Skin of body (tissue), 2 donors: ENCODE results near the gene CHEK1. TPM values are rescaled to one million over a fixed set of nuclear protein-coding genes. Genes with fewer than 3 reads are reported as not detected.

Experiments
- DNase-seq: peaks from one replicate; lab custom pipeline; 2025; lab: John Stamatoyannopoulos, UW
- total RNA-seq: library from RNA; depleted of rRNA; stranded (reverse); fragments of >200 nt; gene quantifications from one replicate; pipeline ENCODE4 v1.2.3, GENCODE V29; 2014

CHEK1 gene
- total RNA-seq, 1 donor from 2014 or later: 16.6 TPM

DNA sequence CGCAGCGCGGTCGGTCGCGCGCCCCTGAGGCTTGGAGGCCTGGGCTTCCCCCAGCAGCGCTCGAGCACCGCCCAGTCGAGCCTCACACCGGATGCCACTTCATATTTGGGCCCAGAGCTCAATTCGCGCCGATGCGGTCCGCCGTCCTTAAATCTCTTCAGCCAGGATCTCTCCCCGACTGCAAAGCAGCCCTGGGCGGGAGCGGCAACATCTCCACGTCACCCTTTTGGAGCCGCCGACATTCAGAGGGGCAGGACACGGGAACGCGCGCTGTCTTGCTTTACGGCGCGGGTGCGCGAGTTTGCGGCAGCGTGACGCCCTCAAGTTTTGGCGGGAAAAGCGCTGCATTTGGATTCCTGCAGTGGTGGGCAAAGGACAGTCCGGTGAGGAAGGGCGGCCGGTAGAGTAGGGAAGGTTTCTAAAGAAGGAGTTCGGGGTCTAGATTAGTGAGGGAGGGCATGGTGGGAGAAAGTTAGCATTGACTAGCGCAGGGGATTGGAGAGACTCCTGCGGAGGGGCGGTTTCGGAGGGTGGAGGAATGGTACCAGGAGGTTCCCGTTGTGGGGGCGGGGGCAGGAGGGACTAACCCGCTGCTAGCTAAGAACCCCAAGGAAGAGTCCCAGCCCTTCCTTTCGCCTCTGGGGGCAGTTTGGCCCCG lies 796 bp downstream of the CHEK1 start:
- DNase-seq: peak; percentile 94

DNA sequence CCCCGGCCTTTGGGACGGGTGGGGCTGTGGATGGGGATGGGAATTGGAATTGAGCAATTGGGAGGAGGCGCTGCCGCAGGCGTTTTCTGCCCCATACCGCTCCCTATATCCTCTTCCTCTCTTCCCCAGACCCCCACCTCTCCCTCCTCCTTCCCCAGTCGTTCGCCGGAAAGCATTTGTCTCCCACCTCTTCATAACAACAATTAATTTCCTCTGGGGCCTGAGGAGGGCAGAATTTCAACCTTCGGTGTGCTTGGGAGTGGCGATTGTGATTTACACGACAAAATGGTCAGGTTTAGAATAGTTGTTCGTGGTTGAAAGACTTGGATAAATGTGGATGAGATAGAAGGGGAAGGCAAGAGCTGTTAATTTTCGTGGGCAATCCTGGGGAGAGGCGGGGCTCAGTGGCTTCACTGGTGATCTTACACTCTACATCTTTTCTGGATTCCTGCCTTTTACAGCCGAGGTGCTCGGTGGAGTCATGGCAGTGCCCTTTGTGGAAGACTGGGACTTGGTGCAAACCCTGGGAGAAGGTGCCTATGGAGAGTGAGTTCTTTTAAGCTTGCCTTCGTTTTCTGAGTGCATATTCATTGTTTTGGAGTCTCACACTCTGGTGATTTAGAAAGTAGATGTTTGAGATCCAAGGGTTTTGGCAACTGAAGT lies 1.5 kb downstream of the CHEK1 start:
- no peak for DNase-seq

DNA sequence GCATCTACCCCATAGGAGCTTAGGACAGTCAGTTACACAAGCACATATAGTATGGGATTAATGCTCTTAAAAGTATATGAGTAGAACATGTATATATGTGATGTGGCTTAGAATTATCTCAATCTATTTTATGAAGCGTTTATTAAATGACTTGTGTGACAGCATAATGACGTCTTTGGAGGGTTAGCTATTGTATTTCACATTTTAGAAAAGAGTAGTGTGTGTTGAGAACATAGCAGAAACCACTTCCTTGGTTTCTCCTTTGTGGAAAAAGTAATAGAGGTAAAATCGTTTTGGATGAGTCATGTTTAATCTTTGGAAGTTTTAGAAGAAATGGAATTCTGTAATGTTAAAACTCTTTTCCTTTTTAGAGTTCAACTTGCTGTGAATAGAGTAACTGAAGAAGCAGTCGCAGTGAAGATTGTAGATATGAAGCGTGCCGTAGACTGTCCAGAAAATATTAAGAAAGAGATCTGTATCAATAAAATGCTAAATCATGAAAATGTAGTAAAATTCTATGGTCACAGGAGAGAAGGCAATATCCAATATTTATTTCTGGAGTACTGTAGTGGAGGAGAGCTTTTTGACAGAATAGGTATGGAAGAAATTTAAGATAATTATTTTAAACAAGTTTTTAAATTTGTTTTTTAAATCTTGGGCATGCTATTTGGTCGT lies 2.4 kb downstream of the CHEK1 start:
- no peak for DNase-seq

DNA sequence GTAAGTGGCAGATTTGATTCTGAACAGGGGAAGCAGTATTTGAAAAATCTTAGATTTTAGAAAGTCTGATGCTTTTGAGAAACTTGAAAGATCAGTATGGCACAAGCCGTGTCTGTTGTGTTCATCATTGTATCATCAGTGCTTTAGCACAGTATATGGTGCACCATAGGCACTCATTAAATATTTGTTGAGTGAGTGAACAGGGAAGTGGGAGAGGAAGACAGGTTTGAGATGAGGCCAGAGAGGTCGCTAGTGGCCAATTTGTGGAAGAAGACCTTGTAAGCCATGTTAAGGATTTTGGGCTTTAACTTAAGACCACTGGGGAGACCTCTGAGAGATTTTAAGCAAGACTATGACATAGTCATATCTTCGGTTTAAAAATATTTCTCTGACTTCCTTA lies 12.9 kb downstream of the CHEK1 start:
- no peak for DNase-seq

DNA sequence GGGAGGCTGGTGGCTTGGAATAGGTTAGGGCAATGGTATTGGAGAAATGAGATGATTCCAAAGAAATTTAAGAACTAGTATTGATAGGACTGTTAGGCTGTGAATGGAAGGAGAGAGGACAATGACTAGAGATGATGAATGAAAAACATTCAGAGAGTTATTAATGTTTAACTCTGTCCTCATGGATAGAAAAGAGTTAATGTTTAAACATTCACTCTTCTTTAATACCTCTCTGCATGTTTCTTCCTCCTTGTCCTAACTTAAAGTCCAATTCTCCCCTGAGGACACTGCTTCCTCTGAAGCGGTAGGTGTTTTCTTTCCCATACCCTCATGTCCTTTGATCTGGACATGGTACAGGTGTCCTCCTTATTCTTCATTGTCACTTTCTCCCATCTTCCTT lies 13.4 kb downstream of the CHEK1 start:
- no peak for DNase-seq

DNA sequence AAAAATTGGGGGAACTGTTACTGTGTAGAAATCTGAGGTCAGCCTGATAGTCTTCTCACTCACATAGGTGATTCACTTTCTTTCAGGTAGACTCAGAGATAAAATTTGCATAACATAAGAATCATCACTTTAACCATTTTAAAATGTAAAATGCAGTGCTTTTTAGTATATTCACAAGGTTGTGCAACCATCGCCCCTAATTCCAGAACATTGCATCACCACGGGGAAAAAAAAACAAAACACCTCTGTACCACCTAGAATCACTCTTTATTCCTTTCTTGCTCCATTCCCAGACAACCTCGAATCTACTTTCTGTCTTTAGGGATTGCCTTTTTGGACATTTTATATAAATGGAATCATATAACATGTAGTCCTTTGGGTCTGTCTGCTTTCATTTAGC lies 20.9 kb downstream of the CHEK1 start:
- no peak for DNase-seq

DNA sequence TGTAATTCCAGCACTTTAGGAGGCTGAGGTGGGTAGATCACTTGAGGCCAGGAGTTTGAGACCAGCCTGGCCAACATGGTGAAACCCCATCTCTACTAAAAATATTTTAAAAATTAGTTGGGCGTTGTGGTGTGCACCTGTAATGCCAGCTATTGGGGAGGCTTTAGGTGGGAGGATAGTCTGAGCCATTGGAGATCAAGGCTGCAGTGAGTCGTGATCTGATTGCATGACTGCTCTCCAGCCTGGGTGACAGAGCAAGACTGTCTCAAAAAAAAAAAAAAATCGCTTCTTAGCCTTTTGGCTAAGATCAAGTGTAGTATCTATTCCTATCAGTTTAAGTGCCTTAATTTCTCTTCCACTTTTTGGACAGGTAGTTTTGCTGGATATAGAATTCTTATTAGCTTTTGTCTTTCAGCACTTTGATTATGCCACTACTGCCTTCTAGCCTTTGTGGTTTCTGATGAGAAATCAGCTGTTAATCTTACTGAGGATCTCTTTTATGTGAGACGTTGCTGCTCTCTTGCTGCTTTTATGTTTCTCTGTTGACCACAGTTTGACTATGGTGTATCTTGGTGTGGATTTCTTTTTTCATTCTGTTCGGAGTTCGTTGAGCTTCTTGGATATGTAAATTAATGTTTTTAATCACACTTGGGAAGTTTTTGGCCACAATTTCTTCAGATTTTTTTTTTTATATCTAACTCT lies 24.7 kb downstream of the CHEK1 start:
- no peak for DNase-seq

DNA sequence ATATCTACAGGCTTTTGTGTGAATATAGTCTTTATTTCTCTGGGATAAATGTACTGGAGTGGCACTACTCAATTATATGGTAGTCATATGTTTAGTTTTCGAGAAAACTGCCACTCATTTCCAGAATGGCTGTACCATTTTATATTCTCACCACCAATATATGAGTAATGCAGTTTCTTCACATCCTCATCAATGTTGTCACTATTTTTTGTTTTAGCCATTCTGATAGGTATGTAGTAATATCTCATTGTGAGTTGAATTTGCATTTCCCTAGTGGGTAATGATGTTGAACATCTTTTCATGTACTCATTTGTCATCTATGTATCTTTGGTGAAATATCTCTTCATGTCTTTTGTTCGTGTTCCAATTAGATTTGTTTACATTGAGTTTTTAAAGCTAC lies 37.7 kb downstream of the CHEK1 start:
- DNase-seq: no peak

DNA sequence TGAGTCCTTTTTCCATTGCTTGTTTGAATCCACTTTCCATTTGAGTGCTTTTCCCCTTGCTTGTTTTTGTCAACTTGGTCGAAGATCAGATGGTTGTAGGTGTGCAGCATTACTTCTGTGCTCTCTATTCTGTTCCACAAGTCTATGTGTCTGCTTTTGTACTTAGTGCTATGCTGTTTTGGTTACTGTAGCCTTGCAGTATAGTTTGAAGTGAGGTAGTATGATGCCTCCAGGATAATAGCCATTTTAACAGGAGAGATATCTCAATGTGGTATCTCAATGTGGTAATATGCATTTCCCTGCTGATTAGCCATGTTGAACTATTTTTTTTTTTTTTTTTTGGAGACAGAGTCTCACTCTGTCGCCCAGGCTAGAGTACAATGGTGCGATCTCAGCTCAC lies 38.9 kb downstream of the CHEK1 start:
- DNase-seq: no peak

DNA sequence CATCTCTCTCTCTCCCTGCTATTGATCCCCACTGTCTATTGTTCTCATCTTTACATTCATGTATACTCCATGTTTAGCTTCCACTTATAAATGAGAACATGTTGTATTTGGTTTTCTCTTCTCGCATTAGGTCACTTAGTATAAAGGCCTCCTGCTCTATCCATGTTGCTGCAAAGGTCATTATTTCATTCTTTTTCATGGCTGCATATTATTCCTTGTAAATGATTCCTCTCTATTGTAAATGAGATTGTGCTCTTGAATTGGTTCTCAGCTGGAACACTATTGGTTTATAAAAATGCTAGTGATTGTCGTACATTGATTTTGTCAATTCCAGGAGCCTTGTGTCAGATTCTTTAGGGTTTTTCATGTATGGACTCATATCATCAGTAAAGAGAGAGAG lies 42.2 kb downstream of the CHEK1 start:
- DNase-seq: no peak

DNA sequence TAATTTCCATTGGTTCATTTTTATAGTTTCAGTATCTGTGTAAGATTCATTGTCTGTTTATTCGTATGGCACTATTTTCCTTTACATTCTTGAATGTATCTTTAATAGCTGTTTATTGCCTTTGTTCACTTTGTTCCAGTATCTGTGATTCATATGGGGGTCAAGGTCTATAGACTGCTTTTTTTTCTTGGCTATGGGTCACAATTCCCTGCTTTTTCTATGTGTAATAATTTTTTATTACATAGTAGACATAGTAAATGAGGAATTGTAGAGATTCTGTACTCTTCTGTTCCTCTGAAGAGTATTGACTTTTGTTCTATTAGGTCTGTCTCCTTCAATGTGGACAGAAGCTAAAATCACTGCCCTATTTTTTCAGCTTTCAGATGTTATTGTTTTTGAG lies 45.2 kb downstream of the CHEK1 start:
- no peak for DNase-seq

DNA sequence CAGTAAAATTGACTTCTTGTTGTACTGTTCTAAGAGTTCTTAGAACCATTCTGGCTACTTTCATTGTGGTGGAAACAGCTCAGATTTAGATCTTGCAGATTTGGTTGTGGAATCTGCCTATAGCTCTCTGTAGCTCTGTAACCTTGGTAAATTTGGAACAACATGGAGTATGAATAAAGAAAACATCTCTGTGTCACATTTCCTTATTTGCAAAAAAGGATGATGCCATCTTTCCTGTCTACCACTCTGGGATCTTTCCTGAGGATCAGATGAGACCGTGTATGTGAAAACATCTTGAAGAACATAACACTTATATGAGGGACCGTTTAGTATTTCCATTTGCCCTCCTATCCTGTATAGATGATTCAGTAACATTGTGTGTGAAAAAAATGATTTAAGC lies 46.6 kb downstream of the CHEK1 start:
- no peak for DNase-seq

DNA sequence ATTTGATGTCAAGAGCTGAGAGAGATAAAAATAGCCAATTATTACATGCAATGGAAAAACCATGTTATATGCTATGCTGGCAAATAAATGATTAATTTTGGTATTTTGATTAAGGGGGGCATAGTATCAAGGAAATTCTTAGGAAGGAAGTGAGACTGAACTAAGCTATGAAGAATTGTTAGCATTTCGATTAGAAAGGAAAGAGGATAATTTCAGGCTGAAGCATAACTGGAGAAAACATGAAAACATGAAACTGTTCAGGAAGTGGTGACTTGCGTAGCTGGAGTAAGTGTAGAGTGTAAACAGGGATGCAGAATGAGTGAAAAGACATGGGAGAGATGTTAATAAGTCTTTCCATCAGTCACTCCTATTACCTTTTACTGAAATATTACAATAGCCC lies 49.2 kb downstream of the CHEK1 start:
- no peak for DNase-seq

DNA sequence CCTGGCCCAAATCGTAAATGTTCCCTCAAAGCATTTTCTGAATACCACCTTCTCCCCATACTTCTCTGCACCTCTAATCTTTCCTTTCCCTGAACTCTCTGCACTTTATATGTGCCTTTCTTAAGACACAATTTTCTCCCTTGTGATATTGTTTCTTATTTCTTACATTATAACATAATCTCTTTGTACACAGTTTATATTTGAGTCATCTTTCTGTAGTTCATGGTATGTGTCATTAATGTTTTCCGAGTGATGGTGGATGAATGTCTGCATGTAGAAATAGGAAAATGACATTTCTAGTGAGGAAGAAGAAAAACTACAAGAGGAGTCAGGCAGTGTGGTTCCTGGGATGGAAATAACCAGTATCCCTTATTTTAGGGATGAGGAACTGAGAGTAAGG lies 50.2 kb downstream of the CHEK1 start:
- no peak for DNase-seq

DNA sequence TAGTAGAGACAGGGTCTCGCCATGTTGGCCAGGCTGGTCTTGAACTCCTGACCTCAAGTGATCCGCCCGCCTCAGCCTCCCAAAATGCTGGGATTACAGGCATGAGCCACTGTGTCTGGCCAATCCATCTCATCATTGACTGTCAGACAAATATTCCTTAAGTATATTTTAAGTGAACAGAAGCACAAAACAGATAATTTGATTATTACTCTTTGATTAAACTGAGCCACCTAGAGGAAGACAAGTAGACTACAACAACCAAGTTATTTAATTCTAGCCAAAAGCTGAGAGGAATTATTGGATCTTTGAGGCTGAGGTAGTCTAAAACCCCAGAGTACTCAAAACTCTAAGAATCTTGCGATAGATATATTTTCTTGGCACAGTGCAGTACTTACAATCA lies 54.4 kb downstream of the CHEK1 start:
- DNase-seq: no peak

DNA sequence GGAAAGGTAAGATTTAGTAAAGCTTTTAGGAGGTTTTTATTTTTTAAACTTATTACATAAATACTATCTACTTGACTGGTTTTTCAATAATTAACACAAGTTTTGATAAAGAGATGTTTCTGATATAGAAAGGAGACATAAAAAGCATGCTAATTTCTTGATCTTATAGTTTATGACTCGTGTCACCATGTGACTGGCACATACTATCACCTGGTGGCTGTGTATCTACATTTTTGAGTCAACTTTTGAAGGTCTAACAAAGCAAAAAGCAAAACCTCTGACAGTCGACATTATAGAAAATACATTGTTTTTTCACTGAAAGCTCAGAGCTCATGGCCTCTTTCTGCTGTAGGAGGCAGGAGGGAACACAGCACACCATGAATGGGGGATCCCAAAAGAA lies 54.9 kb downstream of the CHEK1 start:
- DNase-seq: no peak

DNA sequence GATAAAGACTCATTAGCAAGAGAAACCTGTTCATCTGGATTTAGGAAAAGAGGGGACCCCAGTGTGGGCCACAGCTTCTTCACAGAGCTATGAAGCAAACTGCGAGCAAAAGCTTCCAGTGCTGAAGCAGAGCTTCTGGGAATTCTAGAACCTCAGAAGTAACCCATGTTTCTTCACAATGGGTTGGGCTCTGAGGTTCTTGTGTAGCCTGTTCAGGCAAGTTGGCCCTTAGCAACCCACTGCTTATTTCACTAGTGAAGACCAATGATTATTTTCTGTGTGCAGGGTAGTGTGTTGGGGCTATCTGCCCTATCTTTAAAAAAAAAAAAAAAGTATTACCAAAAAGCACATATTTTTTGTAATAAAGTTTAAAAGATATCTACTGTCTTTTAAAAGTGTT lies 55.8 kb downstream of the CHEK1 start, which contains the start of gene ACRV1:
Gene ACRV1 (minus strand): TSS at position 101 of the 400 bp plus-strand sequence. CDS start 67 bp downstream, at position 34.
- DNase-seq: no peak

DNA sequence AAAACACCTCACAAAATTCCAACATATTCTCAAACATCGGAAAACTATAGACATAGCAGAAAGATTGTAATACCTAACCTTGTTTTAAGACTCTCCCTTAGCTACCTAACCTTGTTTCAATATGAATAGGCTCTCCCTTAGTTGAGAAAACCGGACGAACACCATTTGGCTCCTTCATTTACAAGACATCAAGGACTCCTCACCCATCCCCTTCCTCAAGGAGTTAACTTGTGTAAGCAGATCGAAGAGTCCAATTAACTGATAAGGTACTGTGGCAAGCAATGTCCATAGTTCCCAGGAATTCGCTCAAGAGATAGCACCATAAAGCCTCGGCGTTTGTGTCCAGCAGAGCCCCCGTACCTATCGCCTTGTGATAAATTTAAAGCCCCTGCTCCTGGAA lies 60.3 kb downstream of the CHEK1 start:
- DNase-seq: no peak

DNA sequence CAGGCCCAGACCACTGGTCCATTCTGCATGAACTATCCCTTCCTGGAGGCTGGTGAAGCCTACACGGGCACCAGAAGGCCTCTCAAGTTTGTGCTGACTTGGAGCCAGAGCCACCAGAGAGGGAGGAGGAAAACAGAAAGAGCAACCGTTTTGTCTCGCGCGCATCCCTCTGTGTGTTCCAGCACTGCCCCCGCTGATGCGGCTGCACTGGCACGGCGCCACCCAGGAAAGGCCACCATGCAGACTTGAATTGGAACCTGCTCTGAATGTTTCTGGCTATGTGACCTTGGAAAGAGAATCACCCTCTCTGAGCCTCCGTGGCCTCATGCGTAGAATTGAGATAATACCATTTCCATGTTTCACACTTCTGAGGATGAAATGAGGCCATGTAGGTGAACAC lies 63.1 kb downstream of the CHEK1 start:
- DNase-seq: no peak

DNA sequence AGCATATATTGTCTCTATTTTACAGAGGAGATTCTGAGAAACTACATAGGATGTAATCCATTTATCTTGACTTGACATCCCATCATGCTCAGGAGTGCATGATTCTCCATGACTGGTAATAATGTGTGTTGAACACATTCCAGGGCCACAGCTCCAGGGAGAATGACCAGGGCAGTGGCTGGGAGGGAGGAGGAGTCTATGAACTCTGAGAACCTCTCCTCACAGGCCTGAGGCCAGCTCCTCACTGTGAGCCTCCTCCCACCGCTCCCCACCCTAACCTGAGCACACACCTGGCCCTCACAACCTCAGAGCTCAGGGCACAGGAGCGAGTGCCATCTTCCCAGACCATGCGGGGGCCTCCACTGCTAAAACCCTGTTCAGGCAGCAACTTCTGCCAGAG lies 63.7 kb downstream of the CHEK1 start:
- no peak for DNase-seq

DNA sequence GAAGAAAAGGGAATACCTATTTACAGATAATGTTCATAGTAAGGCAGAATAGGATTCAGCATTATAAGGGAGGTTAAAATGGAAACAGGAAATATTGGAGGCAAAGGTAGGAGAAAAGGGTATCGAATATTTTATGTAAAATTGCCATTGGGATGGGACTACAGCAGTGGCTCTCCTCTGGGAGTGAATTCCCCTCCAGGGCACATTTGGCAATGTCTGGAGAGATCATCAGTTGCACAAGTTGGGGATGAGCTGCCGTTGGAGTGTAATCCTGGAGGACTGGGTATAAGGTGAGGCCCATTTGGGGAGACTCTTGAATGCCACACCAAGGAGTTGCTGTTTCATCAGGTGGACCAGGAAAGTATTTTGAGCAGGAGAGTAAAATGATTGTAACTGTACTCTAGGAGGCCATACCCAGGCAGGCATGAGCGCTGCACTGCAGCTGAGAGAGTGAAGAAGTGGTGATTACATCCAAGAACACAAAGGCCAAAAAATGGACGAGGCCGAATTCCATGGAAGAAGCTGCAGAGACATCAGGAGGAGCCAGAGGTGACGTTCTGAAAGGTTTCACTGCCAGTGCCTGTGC lies 64.4 kb downstream of the CHEK1 start:
- no peak for DNase-seq

DNA sequence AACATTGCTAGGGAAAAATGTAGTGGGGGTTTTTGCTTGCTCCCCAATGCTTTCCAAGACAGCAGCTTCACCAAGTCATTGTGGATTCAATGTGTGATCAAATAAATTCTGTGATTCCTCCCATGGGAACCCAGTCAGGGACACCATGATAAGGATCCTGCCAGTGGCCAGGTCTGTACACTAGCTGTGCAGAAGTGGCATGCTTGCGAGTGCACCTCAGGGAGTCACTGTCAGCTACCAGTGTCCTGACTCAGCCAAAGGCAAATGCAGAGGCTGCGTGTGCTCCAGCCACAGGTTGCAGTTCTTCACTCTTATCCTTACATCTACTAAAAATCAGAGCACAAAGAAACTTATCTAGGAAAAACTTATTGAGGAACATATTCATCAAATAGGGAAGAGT lies 65.0 kb downstream of the CHEK1 start:
- DNase-seq: no peak
